Measurements from ENCODE around the gene CXorf65.

Gene CXorf65

DNA sequence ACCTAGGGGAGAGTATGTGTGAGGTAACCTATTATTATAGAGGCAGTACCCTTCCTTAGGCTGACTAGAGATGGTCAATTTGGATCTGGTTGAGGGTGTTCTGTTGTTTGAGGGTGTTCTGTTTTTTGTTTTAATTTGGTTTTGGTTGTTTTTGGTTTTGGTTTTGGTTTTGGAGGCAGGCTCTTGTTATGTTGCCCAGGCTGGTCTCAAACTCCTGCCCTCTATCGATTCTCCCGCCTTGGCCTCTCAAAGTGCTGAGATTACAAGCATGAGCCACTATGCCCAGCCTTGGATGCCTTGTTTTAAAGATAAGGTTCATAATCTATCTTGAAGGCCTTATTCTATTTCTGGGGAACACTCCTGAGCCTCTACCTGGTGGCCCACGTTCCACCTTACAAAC, 912 bp downstream of the CXorf65 start:
- DNase-seq (ENCODE audit: low spot score) = no peak

DNA sequence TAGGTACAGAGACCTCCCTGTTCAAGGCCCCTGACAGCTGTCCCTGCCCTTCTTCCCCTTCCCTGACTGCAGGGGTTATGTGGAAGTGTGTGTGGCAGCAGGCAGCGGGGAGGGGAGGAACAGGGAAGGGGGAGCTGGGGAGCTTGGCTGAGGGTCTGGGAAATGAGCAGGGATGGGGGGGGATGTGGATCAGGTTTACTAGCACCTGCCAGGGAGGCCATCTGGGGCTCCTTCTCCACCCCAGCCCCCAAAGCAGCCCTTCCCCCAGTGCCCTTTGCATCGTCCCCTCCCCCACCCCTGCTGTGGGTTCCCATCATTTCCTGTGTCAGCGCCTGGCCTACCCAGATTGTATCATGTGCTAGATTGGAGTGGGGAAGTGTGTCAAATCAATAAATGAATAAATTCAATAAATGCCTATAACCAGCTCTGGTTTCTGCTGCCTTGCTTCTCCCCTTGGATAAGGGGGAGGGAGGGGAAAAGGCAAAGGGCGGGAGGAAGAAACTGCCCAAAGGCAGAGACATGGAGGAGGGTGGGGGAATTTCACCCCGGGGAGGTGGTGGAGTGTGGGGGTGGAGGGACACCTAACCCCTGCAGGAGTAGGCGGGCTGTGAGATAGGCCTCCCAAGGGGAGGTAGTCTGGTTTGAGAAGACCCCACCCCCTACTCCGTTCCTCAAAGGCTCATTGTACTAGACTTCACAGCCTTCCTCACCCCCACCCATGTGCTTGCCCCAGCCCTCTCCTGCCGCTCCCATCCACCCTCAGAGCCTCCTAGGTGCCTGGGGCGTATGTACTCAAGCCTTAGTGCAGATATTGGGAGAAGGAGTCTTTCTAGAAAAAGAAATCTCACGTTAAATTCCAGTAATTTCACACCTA, 3.2 kb downstream of the CXorf65 start:
- DNase-seq (ENCODE audit: low spot score) = no peak

DNA sequence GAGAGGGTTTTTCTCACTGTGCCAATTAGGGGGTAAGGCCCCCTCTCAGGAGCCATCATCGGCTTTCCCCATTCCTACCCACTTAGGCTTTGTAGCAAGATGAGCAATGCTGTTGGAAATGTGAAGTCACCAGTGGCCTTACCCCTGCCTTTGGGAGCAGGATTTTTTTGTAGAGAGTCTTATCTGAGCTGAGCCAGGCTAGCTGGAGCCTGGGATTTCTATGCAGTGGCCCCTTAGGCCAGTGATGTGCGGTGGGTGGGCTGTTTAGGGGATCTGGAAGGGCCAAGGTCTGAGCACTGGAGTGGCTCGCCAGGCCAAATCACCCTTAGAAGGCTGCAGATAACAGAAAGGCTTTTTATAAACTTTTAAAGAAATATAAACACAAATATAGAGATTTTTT, 4.2 kb downstream of the CXorf65 start:
- no peak for DNase-seq (ENCODE audit: low spot score)

DNA sequence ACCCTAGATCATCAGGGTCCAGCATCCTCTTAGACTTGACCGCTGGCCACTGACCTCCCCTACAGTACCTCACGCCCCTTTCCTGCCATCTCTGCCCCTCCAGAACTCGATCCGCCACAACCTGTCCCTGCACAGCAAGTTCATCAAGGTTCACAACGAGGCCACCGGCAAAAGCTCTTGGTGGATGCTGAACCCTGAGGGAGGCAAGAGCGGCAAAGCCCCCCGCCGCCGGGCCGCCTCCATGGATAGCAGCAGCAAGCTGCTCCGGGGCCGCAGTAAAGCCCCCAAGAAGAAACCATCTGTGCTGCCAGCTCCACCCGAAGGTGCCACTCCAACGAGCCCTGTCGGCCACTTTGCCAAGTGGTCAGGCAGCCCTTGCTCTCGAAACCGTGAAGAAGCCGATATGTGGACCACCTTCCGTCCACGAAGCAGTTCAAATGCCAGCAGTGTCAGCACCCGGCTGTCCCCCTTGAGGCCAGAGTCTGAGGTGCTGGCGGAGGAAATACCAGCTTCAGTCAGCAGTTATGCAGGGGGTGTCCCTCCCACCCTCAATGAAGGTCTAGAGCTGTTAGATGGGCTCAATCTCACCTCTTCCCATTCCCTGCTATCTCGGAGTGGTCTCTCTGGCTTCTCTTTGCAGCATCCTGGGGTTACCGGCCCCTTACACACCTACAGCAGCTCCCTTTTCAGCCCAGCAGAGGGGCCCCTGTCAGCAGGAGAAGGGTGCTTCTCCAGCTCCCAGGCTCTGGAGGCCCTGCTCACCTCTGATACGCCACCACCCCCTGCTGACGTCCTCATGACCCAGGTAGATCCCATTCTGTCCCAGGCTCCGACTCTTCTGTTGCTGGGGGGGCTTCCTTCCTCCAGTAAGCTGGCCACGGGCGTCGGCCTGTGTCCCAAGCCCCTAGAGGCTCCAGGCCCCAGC, 5.7 kb downstream of the CXorf65 start:
- no peak for DNase-seq (ENCODE audit: low spot score)

DNA sequence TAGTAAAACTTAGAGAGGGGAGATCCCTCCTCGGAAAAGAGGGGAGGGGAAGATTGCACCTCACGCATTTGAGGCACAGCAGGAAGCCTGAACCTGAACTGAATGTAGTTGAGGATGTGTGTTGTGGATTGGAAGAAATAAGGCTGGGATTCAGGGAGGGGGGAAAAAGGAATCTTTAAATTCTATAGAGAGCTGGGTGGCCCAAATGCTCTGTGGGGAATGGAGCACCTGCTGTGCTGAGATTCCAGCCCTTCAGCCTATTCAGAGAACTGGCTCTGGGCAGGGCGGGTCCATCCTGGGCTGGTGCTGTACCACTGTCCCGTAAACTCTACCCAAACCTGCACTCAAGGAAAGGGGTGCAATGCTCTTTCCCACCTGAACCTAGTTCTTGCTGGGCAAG, 6.8 kb downstream of the CXorf65 start:
- DNase-seq (ENCODE audit: low spot score) = no peak

DNA sequence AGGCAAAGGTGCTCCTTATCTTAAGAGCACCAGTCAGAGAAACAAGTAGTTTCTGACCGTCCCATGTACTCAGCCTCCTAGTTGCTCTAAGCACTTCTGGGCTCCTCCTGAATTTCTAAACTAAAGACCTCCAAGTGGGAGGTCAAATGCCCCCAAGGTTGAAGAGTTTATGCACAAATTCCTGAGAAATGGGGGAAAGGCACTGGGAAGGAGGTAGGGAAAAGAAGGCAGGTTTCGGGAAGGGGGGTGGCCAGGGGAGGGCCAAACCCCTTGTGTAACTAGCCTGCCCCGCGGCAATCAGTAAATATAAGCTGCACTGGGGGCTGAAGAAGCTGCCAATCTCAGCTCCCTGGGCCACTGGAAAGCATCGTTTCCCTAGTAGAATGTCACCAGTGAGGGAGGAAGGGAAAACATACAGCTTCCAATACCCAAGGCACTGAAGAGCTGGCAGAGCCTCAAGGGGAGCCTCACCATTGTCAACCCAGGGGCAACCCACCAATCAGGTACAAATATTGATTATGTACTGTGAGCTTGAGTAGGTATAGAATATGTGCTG, 7.5 kb downstream of the CXorf65 start:
- no peak for DNase-seq (ENCODE audit: low spot score)

DNA sequence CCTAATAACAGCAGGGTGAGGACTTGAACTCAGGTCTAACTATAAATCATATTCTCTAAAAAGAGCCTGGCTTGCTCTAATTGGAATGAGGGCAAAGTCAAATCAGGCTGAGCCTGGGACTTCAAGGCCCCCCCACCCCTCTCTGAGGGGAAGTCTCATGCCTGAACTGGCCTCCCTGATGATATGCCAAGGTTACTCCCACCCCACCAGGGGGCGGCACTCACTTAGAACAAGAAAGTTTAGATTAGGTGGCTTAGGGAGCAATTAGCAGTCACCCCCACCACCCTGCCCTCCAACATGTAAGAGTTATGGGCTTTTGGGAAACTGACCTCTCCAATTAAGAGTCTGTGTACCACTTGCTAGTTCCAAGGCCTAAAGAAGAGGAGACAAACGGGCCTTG, 8.2 kb downstream of the CXorf65 start:
- DNase-seq (ENCODE audit: low spot score) = peak; percentile 31

DNA sequence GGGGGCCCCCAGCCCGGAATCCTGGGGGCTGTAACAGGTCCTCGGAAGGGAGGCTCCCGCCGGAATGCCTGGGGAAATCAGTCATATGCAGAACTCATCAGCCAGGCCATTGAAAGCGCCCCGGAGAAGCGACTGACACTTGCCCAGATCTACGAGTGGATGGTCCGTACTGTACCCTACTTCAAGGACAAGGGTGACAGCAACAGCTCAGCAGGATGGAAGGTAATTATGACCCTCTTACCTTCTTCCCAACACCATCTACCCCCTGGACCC, 9.8 kb downstream of the CXorf65 start:
- DNase-seq (ENCODE audit: low spot score) = no peak

DNA sequence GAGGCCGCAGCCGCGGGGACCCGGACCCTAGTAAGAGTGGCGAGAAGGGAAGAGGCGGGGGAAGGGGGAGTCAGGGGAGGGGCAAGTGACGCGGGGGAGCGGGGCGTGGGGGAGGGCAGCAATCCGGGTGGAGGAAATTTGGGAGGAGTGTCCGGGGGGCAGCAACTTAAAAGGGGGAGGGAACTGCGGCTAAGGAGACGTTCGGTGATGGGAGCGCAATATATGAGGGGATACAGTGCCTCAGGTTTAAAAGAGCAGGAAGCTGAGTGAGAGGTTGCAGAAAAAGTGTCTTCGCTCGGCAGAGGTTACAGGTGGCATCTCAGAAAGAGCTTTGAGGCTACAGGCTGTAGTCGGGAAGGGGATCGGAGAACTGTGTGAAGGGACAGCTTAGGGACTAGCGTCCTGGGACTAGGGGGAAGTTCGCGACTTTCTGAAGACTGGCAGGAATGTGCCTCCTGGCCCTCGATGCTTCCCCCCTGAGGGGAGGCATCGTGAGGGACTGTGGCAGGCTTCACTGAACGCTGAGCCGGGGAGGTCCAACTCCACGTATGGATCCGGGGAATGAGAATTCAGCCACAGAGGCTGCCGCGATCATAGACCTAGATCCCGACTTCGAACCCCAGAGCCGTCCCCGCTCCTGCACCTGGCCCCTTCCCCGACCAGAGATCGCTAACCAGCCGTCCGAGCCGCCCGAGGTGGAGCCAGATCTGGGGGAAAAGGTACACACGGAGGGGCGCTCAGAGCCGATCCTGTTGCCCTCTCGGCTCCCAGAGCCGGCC, 10.4 kb downstream of the CXorf65 start:
- peak; percentile 37 for DNase-seq (ENCODE audit: low spot score)

DNA sequence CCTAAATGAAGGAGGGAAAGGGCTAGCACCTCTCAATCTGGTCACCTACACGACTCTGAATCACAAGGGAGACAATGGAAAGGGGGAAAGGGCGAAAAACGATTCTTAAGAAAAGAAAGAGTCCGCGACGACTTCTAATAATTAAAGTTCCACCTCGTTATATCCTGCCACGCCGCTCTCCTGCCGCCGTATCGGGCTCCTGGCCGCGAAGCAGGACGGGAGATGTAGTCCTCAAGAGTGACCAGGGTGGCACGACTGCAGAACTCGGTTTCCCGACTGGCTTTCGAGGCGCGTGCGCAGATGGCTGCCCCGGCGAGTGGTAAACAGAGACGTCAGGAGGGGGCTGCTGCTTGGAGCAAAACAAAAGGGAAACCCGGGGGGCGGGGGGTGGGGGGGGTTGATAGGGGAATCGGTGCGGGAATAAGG, 11.0 kb downstream of the CXorf65 start, which contains the start of gene FOXO4:
Gene FOXO4 (plus strand): TSS at position 297 of the 426 bp plus-strand sequence. CDS start 678 bp downstream, outside the sequence.
- DNase-seq (ENCODE audit: low spot score) = peak; percentile 88

DNA sequence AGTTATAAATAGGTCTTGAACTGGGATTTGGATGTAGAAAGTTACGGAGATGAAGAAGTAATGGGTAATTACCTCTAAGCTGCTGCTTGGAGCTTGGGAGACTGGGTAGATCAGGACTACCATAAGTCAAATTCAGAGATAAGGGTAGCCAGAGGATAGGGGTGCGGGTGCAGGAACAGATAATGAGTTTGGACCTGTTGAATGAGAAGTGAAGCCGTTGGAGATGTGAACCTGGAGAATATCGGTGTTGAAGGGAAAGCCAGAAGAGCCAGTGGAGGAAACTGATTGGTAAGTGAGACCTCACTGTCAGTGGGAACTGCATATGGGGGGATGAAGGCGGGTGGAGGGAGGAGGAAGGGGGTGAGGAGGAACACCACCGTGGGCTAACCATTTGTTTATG, 11.5 kb downstream of the CXorf65 start:
- DNase-seq (ENCODE audit: low spot score) = no peak

DNA sequence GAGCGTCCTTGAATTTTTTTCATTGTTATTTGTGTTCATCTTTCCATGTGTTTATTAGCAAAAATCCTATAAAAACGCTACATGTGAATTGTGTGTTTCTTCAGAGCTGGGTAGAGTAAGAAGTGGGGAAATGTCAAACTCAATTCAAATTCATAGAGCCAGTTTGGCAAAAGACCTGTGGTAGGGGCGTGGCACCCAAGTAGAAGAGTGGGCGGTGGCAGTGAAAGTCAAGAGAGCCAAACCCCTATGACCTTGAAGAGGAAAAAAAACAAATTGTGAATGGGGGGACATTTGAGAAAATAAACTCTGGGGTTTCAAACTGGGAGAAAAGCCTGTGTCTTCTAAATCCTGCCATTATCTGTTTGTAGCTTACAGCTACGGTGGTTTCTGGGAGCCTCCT, 15.3 kb downstream of the CXorf65 start:
- no peak for DNase-seq (ENCODE audit: low spot score)

DNA sequence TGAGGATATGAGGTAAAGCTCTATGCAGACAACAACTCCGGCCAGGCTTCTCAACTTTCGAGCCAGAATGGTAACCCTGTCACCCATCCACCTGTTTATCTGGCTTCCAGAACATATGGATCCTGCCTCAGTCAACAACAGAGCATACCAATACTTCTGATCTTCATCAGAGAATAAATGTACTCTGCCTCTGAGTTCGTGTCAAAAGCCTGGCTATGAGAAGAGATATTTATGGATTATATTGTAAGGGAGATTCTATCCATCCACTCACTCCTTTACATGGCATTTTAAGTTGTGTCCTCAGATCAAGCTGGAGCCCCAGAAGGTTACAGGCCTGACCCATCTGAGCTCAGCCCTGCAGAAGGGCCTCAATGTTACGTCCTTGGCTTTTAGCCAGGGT, 20.6 kb downstream of the CXorf65 start:
- no peak for DNase-seq (ENCODE audit: low spot score)

DNA sequence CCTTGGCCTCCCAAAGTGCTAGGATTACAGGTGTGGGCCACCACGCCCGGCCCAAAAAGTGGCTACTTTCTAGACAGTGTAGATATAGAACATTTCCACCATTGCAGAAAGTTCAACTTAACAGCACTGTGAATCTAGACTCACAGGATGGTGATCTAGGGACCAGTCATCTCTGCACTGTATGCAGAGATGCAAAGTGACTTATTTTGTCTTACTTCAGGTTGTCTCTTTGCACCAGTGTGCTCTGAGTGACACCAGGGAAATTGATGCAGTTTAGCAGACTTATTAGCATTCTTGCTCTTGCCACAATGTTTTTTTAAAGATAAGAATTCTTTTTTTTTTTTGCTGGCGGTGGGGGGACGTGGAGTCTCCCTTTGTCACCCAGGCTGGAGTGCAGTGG, 23.7 kb downstream of the CXorf65 start:
- DNase-seq (ENCODE audit: low spot score) = no peak

DNA sequence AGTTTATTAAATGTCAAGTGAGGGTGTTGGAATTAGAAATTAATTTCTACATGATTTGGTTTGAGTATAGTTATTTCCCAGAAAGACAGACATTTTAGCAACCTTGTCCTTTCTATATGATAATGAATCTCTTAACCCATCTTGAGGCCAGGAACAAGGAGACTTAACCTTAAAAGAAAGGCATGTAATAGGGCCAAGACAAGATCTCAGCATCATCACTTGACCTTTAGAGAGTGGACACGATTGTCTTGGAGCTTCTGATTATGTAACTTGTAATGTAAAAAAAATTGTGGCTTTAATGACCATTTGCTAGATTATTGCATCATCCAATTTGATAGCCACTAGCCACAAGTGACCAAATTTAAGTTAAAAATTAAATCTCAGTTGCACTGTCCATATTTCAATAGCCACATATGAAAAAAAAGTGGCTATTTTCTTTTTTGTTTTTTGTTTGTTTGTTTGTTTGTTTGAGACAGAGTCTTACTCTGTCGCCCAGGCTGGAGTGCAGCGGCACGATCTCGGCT, 24.4 kb downstream of the CXorf65 start:
- DNase-seq (ENCODE audit: low spot score) = no peak

DNA sequence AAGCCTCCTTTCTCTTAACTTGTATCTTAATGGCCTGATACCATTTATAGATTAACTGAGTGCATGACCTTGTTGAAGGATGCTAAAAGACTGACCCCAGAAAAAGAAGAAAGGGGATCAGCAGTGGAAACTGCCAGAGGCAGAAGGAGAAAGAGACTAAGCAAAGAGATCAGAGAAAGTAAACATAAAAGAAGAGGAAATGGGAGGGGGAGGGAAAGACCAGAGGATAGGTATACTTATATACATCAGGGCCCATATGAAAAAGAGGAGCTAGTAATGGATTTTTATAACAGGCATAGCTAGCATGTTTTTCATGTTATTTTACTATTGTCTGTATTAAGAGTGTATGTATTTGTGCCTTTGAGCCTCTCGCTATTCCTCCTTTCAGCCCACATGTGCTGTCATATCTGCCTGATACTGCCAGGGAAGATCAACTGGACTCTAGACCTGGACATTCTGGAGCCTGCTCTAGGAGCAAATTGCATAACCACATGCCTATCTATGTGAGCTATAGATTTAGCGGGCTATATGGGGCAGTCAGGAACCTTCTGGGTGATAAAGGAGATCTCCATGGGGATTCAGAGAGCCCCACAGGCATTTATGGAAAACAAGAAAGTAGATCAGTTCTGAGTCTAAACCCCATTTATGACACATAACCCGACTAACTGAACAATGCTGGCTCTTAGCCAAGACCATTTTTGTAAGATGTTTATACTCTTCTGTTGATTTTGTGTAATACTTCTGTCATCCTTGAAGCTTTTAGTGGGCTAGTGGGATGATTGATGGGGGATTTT, 25.0 kb downstream of the CXorf65 start:
- DNase-seq (ENCODE audit: low spot score) = no peak

DNA sequence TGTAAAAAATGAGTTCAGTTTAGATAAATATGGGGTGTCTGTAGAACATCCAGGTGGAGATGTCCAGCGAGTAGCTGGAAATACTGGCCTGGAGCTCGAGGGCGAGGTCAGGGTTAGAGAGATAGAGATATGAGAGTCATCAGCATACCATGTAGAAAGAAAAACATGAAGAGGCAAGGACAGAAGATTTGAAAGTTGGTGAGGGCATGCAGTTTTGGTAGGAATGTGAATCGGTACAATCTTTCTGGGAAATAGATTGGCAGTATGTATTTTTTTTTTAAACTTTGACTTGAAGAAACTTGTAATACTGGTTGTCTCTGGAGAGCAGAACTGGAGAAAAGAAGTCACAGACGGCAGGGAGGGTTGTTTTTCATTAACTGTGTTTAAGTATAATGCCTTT, 36.0 kb downstream of the CXorf65 start:
- no peak for DNase-seq (ENCODE audit: low spot score)

DNA sequence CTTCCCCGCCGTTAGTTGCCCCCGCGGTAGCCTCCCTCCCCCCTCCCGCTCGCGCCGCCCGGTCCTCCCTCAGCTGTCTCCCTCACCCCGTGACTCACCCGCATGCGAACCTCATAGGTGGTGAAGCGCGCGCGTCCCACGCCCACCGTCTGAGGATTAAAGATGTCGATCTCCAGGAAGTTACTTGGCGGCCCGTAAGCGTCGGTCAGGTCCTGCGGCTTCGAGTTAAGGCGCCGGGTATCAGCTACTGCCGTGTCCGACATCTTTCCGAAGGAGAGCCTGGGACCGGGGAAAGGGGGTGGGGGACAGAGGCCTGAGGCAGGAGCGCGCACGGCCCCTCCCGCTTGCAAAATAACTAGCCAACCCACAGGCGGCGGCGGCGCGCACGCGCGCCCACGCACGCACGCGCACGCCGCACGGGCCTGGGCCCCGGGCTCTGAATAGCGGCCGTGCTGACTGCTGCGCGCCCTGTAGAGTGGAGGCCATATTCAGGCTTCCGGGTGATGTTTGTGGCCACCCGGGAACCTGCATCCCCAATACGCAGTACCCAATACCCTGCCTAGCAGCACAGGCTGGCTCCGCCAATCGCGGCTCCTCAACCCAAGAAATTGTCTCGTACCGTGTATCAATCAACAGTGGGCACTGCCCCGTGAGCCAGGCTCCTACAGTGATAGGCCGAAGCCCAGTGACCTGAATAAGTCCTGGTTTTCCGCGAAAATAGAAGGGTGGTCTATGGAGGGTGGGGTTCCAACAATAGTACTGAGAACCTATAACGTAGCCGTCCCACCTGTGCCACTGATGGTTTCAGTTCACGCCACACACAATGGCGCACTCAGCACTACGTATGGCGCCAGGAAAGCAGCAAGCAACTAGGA, 38.3 kb downstream of the CXorf65 start, which contains the start of gene SNX12:
Gene SNX12 (minus strand): TSS at position 291 of the 875 bp plus-strand sequence. CDS start 28 bp downstream, at position 263.
- peak; percentile 93 for DNase-seq (ENCODE audit: low spot score)

DNA sequence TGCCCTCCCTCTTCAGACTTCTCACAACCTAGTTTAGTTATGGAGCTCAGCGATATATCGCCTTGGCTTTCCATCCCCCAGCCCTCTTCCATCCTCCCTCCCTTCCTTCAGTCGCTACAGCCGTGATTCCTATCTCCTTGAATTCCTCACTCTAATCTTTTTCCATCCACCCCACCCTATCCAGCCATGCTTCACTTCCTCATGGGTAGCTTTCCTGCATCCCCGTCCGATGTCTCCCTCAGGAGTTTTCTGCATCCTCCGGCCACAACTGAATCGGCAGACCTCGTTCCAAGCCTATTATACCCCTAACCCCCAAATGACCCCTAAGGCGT, 38.9 kb downstream of the CXorf65 start:
- no peak for DNase-seq (ENCODE audit: low spot score)

DNA sequence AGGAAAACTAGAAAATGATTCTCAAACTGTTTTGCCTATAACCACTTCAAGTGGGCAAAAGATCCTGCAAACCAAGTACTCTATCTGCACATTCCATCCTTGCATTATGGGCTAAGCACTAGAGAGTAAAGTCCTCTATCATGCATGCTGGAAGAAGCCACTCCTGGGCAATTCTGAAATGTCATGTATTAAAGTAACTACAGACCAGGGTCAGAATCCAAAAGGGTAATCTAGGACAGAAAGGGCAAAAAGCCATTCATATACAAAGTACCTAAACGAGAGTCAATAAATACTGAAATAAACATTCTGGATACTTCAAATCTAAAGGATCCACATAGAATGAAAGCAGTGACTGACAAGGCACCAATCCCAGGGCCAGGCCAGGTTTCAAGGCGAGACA, 39.5 kb downstream of the CXorf65 start:
- DNase-seq (ENCODE audit: low spot score) = peak; percentile 15
